Mucosa of descending colon (tissue), 3 donors: ENCODE results near the gene FBXW5. TPM values are rescaled to one million over a fixed set of nuclear protein-coding genes. Genes with fewer than 3 reads are reported as not detected.

Source experiments
- ATAC-seq: fragments of 200-7000 bp; cut with Tn5 transposase; one replicate; pipeline ENCODE4 v1.9.1; 2020; ENCODE audit warnings: mild to moderate bottlenecking, moderate library complexity
- DNase-seq, 3 donors: peaks; one replicate each; pipeline ENCODE4 v3.0.0-alpha.2; 2020
- H3K36me3 ChIP-seq: fragments of 200-600 bp; one replicate; pipeline ENCODE4 v1.8.0; 2021; ENCODE audit warnings: low read depth, mild to moderate bottlenecking
- H3K4me1 ChIP-seq: fragments of 200-600 bp; one replicate; pipeline ENCODE4 v1.8.0; 2021; ENCODE audit warnings: low read depth, mild to moderate bottlenecking
- H3K4me3 ChIP-seq: fragments of 200-600 bp; one replicate; pipeline ENCODE4 v1.8.0; 2021; ENCODE audit warnings: mild to moderate bottlenecking
- H3K9me3 ChIP-seq: fragments of 200-600 bp; one replicate; pipeline ENCODE4 v1.8.0; 2021; ENCODE audit warnings: mild to moderate bottlenecking
- intact Hi-C, 2 donors: fragments of 100-400 bp; cut with DNase I in 1 of 2; cut with micrococcal nuclease in 1 of 2; formaldehyde crosslinking; loops; one replicate each; pipeline versions ENCODE4 v1.11.0 to v1.11.1; 2022; cut with DNase I, micrococcal nuclease
- total RNA-seq, 3 donors: library from RNA; stranded (reverse); fragmentation: NEBNext Ultra II Directional in 2 of 3; extraction: Animal tissue kit (Norgen Biotek cat#: 25700) in 2 of 3; gene quantifications; one replicate each; pipeline versions ENCODE4 v1.2.1 to v1.2.4, GENCODE V29; 2021 to 2023
- TF ChIP-seq, protein P1 (sequence below): fragments of 200-600 bp; IDR thresholded peaks from one replicate; pipeline ENCODE4 v1.8.0; 2022; ENCODE audit warnings: antibody characterized with exemption, mild to moderate bottlenecking
- donor health status: DM: no; HTN: no; CAD: no; lungs with moderate emphysema.
- donor health status: DM: no; HTN: no; CAD: no.
- donor health status: DM: no; HTN: yes; CAD: no.

FBXW5 gene
- total RNA-seq, 3 donors from 2014 or later: 127 to 197 (median 142) TPM

GRCh38 chr9:136951541-136952320 is 7.2 kb upstream of the FBXW5 start, which contains the start of gene LCN12:
LCN12 (plus strand) TSS chr9:136952273; CDS start chr9:136952328, 55 bp downstream.
- TF ChIP-seq, protein P1, sequence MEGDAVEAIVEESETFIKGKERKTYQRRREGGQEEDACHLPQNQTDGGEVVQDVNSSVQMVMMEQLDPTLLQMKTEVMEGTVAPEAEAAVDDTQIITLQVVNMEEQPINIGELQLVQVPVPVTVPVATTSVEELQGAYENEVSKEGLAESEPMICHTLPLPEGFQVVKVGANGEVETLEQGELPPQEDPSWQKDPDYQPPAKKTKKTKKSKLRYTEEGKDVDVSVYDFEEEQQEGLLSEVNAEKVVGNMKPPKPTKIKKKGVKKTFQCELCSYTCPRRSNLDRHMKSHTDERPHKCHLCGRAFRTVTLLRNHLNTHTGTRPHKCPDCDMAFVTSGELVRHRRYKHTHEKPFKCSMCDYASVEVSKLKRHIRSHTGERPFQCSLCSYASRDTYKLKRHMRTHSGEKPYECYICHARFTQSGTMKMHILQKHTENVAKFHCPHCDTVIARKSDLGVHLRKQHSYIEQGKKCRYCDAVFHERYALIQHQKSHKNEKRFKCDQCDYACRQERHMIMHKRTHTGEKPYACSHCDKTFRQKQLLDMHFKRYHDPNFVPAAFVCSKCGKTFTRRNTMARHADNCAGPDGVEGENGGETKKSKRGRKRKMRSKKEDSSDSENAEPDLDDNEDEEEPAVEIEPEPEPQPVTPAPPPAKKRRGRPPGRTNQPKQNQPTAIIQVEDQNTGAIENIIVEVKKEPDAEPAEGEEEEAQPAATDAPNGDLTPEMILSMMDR: no peak
- intact Hi-C loops: no loop called here
- H3K4me1 ChIP-seq: peaks cover 38% of the 10 kb centered on the region
- ATAC-seq (no peak), DNase-seq (peak; percentile 47 to 63 (median 55))
- H3K4me3 ChIP-seq: no peak within 1 kb of the TSS
- H3K9me3 ChIP-seq: no peaks in the 10 kb centered on the region
- no peaks in the 10 kb centered on the region for H3K36me3 ChIP-seq

DNA sequence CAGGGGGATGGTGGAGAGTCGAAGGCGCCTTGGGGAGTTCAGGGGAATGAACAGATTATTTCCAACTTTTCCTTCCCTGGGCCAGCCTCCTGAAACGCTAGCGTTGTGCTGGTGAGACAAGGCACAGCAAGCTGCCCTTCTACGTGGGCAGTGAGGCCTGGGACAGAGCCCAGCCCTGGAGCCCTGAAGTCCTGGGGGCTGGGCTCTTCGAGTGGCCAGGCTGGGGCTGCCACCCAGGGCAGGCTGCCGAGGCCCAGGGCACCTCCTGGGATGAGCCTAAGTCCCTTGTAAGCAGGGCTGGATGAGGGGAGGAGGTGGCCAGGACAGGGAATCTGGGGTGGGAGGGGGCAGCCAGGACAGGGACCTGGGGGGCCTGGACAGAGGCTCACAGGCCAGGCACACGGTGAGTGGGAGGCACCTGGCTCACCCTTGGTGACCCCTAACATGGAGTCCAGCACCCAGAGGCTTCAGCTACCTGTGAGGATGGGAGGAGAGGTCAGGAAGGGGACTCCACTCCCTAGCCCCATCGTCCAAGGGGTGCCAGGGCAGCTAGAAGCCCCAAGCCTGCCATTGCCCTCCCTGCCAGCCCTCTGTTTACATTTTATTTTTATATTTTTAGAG is 6.2 kb upstream of the FBXW5 start:
- no peaks in the 10 kb centered on the region for H3K9me3 ChIP-seq
- peak; percentile 16 for ATAC-seq
- H3K36me3 ChIP-seq: no peaks in the 10 kb centered on the region
- TF ChIP-seq, protein P1: no peak
- no peak overlapping the region for H3K4me3 ChIP-seq
- H3K4me1 ChIP-seq: peaks cover 38% of the 10 kb centered on the region
- intact Hi-C loops: no loop called here
- peak in 1 of 3 donors; percentile 44 for DNase-seq

DNA sequence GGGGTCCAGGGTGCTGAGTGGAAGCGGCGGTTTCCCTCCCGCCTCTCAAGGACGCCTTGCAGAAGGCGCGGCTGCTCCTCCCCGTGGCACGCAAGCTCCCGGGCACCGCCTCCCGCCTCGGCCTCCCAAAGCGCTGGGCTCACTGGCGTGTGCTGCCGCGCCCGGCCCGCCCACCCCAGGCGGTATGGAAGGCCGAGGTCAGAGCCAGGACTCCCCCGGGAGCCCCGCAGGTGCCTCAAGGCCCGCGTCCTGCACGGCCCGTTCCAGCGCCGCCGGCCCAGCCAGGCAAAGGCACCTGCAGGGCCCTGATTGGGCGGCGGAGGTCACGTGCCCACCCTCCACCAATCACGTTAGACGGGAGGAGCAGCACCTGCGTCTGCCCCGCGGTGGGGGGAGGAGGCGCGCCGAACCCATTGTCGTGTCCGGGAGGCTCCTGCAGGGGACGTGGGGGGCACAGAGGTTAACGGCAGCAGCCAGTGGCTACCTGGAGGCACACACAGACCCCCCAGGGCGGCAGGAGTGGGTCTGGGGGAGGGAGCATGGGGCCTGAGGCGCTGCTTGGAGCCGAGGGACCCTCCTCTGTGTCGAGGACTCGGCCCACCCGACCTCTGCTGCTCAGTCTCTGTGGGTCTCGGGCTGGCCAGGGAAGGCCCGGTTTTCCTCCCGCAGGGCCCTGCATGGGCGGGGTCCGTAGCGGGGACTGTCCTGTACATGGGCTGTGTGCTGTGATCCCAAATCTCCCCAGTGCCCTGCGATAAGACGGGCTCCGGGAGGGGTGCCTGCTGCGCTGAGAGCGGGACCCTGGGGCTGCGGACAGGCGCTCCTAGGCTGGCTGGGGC is 5.5 kb upstream of the FBXW5 start:
- H3K36me3 ChIP-seq: no peaks in the 10 kb centered on the region
- ATAC-seq (peak; percentile 90), DNase-seq (peak; percentile 99)
- peaks cover 38% of the 10 kb centered on the region for H3K4me1 ChIP-seq
- TF ChIP-seq, protein P1: no peak
- intact Hi-C loops: no loop called here
- no peaks in the 10 kb centered on the region for H3K9me3 ChIP-seq
- H3K4me3 ChIP-seq: peak overlapping the region; percentile 18

GRCh38 chr9:136949239-136949816 is 4.8 kb upstream of the FBXW5 start:
- peak overlapping the region; percentile 18 for H3K4me3 ChIP-seq
- no peaks in the 10 kb centered on the region for H3K9me3 ChIP-seq
- intact Hi-C loops: no loop called here
- peaks cover 38% of the 10 kb centered on the region for H3K4me1 ChIP-seq
- DNase-seq: peak in 2 of 3 donors; percentile 68 to 73
- no peaks in the 10 kb centered on the region for H3K36me3 ChIP-seq
- ATAC-seq: peak; percentile 31
- TF ChIP-seq, protein P1: no peak

- no peaks in the 10 kb centered on the region for H3K9me3 ChIP-seq
- no peak overlapping the region for H3K4me3 ChIP-seq
- no peaks in the 10 kb centered on the region for H3K36me3 ChIP-seq
- DNase-seq (peak; percentile 73 to 78 (median 74)), ATAC-seq (no peak)
- intact Hi-C loops: no loop called here
- peaks cover 46% of the 10 kb centered on the region for H3K4me1 ChIP-seq
- TF ChIP-seq, protein P1: no peak
Observed at GRCh38 chr9:136947955-136948510, 3.5 kb upstream of the FBXW5 start.
